ENCODE measurements around the gene UBP1. TPM values are rescaled to one million over a fixed set of nuclear protein-coding genes. Genes with fewer than 3 reads are reported as not detected.

The UBP1 gene
- total RNA-seq, 2 experiments from 2014 or later = 42.8 to 44.0 TPM

- Mint-ChIP-seq H3K9me3 (no peaks in the 10 kb centered on the region), H3K36me3 (ENCODE audit: low read depth) (peaks cover 36% of the 10 kb centered on the region), H3K4me3 (no peak overlapping the region), H3K4me1 (ENCODE audit: low read depth) (no peaks in the 10 kb centered on the region), H3K27me3 (ENCODE audit: low read depth) (no peaks in the 10 kb centered on the region), H3K27ac (no peak overlapping the region)
- no peak for DNase-seq
- intact Hi-C loops (cut with micrococcal nuclease) = no loop called here
- CTCF ChIA-PET = interaction anchor here (0.6 kb wide), 1 partner anchor 102 kb away, joined by 3 read pairs; no protein-coding TSS in a partner anchor
These were observed 37.3 kb downstream of the UBP1 start for GRCh38 chr3:33402936-33403335.

GRCh38 chr3:33401781-33402180 lies 38.4 kb downstream of the UBP1 start:
- H3K36me3 Mint-ChIP-seq (ENCODE audit: low read depth) = peaks cover 35% of the 10 kb centered on the region
- no peaks in the 10 kb centered on the region for H3K27me3 Mint-ChIP-seq (ENCODE audit: low read depth)
- H3K4me3 Mint-ChIP-seq = no peak overlapping the region
- no peak for DNase-seq
- H3K4me1 Mint-ChIP-seq (ENCODE audit: low read depth) = no peaks in the 10 kb centered on the region
- CTCF ChIA-PET = interaction anchor here (0.6 to 1.3 kb wide), 3 partner anchors 19 to 272 kb away, joined by 3 to 4 read pairs (median 3); no protein-coding TSS in a partner anchor
- intact Hi-C loops (cut with micrococcal nuclease) = no loop called here
- no peak overlapping the region for H3K27ac Mint-ChIP-seq
- no peaks in the 10 kb centered on the region for H3K9me3 Mint-ChIP-seq

- no peaks in the 10 kb centered on the region for H3K9me3 Mint-ChIP-seq
- no peak for DNase-seq
- H3K4me3 Mint-ChIP-seq = no peak overlapping the region
- H3K27ac Mint-ChIP-seq = no peak overlapping the region
- CTCF ChIA-PET = interaction anchor here (0.9 kb wide), 1 partner anchor 26 kb away, joined by 4 read pairs; no protein-coding TSS in a partner anchor
- intact Hi-C loops (cut with micrococcal nuclease) = no loop called here
- H3K4me1 Mint-ChIP-seq (ENCODE audit: low read depth) = no peaks in the 10 kb centered on the region
- H3K36me3 Mint-ChIP-seq (ENCODE audit: low read depth) = peaks cover 41% of the 10 kb centered on the region
- H3K27me3 Mint-ChIP-seq (ENCODE audit: low read depth) = no peaks in the 10 kb centered on the region
These were observed 41.8 kb downstream of the UBP1 start for GRCh38 chr3:33398410-33398809.

GRCh38 chr3:33395900-33396299 lies 44.3 kb downstream of the UBP1 start:
- Mint-ChIP-seq H3K9me3 (no peaks in the 10 kb centered on the region), H3K27me3 (ENCODE audit: low read depth) (no peaks in the 10 kb centered on the region), H3K27ac (no peak overlapping the region), H3K4me3 (no peak overlapping the region), H3K36me3 (ENCODE audit: low read depth) (peaks cover 42% of the 10 kb centered on the region), H3K4me1 (ENCODE audit: low read depth) (peaks cover 11% of the 10 kb centered on the region)
- intact Hi-C loops (cut with micrococcal nuclease) = no loop called here
- CTCF ChIA-PET = interaction anchor here (0.6 kb wide), 1 partner anchor 44 kb away, joined by 4 read pairs; the partner anchor contains the start of gene UBP1
- DNase-seq = no peak

GRCh38 chr3:33394403-33395054 lies 45.7 kb downstream of the UBP1 start:
- H3K27me3 Mint-ChIP-seq (ENCODE audit: low read depth) = no peaks in the 10 kb centered on the region
- H3K4me3 Mint-ChIP-seq = no peak overlapping the region
- H3K9me3 Mint-ChIP-seq = no peaks in the 10 kb centered on the region
- H3K27ac Mint-ChIP-seq = no peak overlapping the region
- H3K36me3 Mint-ChIP-seq (ENCODE audit: low read depth) = peaks cover 42% of the 10 kb centered on the region
- H3K4me1 Mint-ChIP-seq (ENCODE audit: low read depth) = peaks cover 11% of the 10 kb centered on the region
- CTCF ChIA-PET = interaction anchor here (0.7 kb wide), 2 partner anchors 21 to 263 kb away, joined by 3 to 4 read pairs; no protein-coding TSS in a partner anchor
- DNase-seq = no peak
- intact Hi-C loops (cut with micrococcal nuclease) = no loop called here

- Mint-ChIP-seq H3K4me3 (no peak overlapping the region), H3K27me3 (ENCODE audit: low read depth) (no peaks in the 10 kb centered on the region), H3K36me3 (ENCODE audit: low read depth) (peaks cover 37% of the 10 kb centered on the region), H3K27ac (peak overlapping the region; percentile 59), H3K4me1 (ENCODE audit: low read depth) (peaks cover 11% of the 10 kb centered on the region), H3K9me3 (no peaks in the 10 kb centered on the region)
- intact Hi-C loops (cut with micrococcal nuclease) = no loop called here
- CTCF ChIA-PET = no interaction called here
- no peak for DNase-seq
These were observed 47.5 kb downstream of the UBP1 start for GRCh38 chr3:33392703-33393125.

GRCh38 chr3:33392144-33392543 lies 48.1 kb downstream of the UBP1 start:
- H3K4me3 Mint-ChIP-seq = no peak overlapping the region
- peaks cover 39% of the 10 kb centered on the region for H3K36me3 Mint-ChIP-seq (ENCODE audit: low read depth)
- intact Hi-C loops (cut with micrococcal nuclease) = no loop called here

GRCh38 chr3:33391255-33391995 lies 48.8 kb downstream of the UBP1 start:
- Mint-ChIP-seq H3K9me3 (no peaks in the 10 kb centered on the region), H3K27me3 (ENCODE audit: low read depth) (no peaks in the 10 kb centered on the region), H3K4me3 (no peak overlapping the region), H3K4me1 (ENCODE audit: low read depth) (peaks cover 12% of the 10 kb centered on the region), H3K27ac (peak overlapping the region; percentile 59), H3K36me3 (ENCODE audit: low read depth) (peaks cover 38% of the 10 kb centered on the region)
- CTCF ChIA-PET = interaction anchor here (0.5 to 3.1 kb wide), 2 partner anchors 10 to 18 kb away, joined by 3 to 9 read pairs; no protein-coding TSS in a partner anchor
- no peak for DNase-seq
- intact Hi-C loops (cut with micrococcal nuclease) = no loop called here

More at GRCh38 chr3:33392144-33392543, 48.1 kb downstream of the UBP1 start:
- no peak for DNase-seq
- peaks cover 11% of the 10 kb centered on the region for H3K4me1 Mint-ChIP-seq (ENCODE audit: low read depth)
- H3K9me3 Mint-ChIP-seq = no peaks in the 10 kb centered on the region
- no peaks in the 10 kb centered on the region for H3K27me3 Mint-ChIP-seq (ENCODE audit: low read depth)
- CTCF ChIA-PET = no interaction called here
- peak overlapping the region; percentile 59 for H3K27ac Mint-ChIP-seq

GRCh38 chr3:33389908-33390307 lies 50.3 kb downstream of the UBP1 start:
- no peak for DNase-seq
- H3K27me3 Mint-ChIP-seq (ENCODE audit: low read depth) = no peaks in the 10 kb centered on the region
- H3K36me3 Mint-ChIP-seq (ENCODE audit: low read depth) = peaks cover 32% of the 10 kb centered on the region
- H3K4me1 Mint-ChIP-seq (ENCODE audit: low read depth) = peaks cover 22% of the 10 kb centered on the region
- intact Hi-C loops (cut with micrococcal nuclease) = loop anchor here (5.0 kb wide), 1 partner anchor 327 kb away; the partner anchor contains the start of gene CLASP2
- no peaks in the 10 kb centered on the region for H3K9me3 Mint-ChIP-seq
- H3K27ac Mint-ChIP-seq = no peak overlapping the region
- CTCF ChIA-PET = interaction anchor here (3.1 kb wide), 1 partner anchor 17 kb away, joined by 9 read pairs; no protein-coding TSS in a partner anchor
- no peak overlapping the region for H3K4me3 Mint-ChIP-seq

GRCh38 chr3:33388374-33389100 lies 51.7 kb downstream of the UBP1 start:
- no peak overlapping the region for H3K27ac Mint-ChIP-seq
- intact Hi-C loops (cut with micrococcal nuclease) = loop anchor here (5.0 kb wide), 1 partner anchor 329 kb away; the partner anchor contains the start of gene CLASP2

GRCh38 chr3:33386631-33387030 lies 53.6 kb downstream of the UBP1 start:
- H3K9me3 Mint-ChIP-seq = no peaks in the 10 kb centered on the region
- CTCF ChIA-PET = interaction anchor here (3.1 kb wide), 1 partner anchor 13 kb away, joined by 25 read pairs; no protein-coding TSS in a partner anchor
- no peaks in the 10 kb centered on the region for H3K27me3 Mint-ChIP-seq (ENCODE audit: low read depth)
- no peak for DNase-seq
- peaks cover 11% of the 10 kb centered on the region for H3K4me1 Mint-ChIP-seq (ENCODE audit: low read depth)
- peaks cover 25% of the 10 kb centered on the region for H3K36me3 Mint-ChIP-seq (ENCODE audit: low read depth)
- intact Hi-C loops (cut with micrococcal nuclease) = loop anchor here (2.0 to 5.0 kb wide), 2 partner anchors 54 to 331 kb away; partner anchors contain the start of genes CLASP2 and UBP1
- no peak overlapping the region for H3K4me3 Mint-ChIP-seq
- H3K27ac Mint-ChIP-seq = no peak overlapping the region

More at GRCh38 chr3:33388374-33389100, 51.7 kb downstream of the UBP1 start:
- H3K36me3 Mint-ChIP-seq (ENCODE audit: low read depth) = peaks cover 34% of the 10 kb centered on the region
- CTCF ChIA-PET = interaction anchor here (3.1 kb wide), 1 partner anchor 16 kb away, joined by 9 read pairs; no protein-coding TSS in a partner anchor
- no peaks in the 10 kb centered on the region for H3K27me3 Mint-ChIP-seq (ENCODE audit: low read depth)
- no peak for DNase-seq
- no peak overlapping the region for H3K4me3 Mint-ChIP-seq
- H3K9me3 Mint-ChIP-seq = no peaks in the 10 kb centered on the region
- peaks cover 22% of the 10 kb centered on the region for H3K4me1 Mint-ChIP-seq (ENCODE audit: low read depth)

Measured in activated naive CD4-positive, alpha-beta T cell treated with anti-CD3 and anti-CD28 coated beads for 36 hours (primary cell).